Liver (tissue), 9 donors: ENCODE results near the gene SIRT2. TPM values are rescaled to one million over a fixed set of nuclear protein-coding genes. Genes with fewer than 3 reads are reported as not detected.
A peak's percentile ranks its signal among the peaks of the same experiment; 100 is the strongest.

Experiments used
- DNase-seq: peaks from one replicate; pipeline ENCODE4 v3.0.0-alpha.2; 2017; ENCODE audit warnings: low spot score
- H3K27ac ChIP-seq, 2 donors: one replicate each; pipeline ENCODE4 v1.7.0; 2013; ENCODE audit warnings: inconsistent platforms in 2 of 2, low read length in 2 of 2, control low read depth in 1 of 2, low read depth in 1 of 2, mild to moderate bottlenecking in 1 of 2
- H3K27me3 ChIP-seq, 4 donors: one replicate each; pipeline versions ENCODE4 v1.6.1 to v1.7.0; 2013; ENCODE audit warnings: low read length in 3 of 4, inconsistent platforms in 1 of 4, mild to moderate bottlenecking in 1 of 4, moderate library complexity in 1 of 4; ENCODE audit not compliant: control insufficient read depth in 4 of 4, insufficient read depth in 4 of 4
- H3K36me3 ChIP-seq, 4 donors: one replicate each; pipeline versions ENCODE4 v1.6.1 to v1.7.0; 2013; ENCODE audit warnings: low read length in 3 of 4, mild to moderate bottlenecking in 3 of 4, low read depth in 1 of 4, moderate library complexity in 1 of 4; ENCODE audit not compliant: control insufficient read depth in 4 of 4, insufficient read depth in 3 of 4
- H3K4me1 ChIP-seq, 4 donors: one replicate each; pipeline versions ENCODE4 v1.6.1 to v1.7.0; 2013; ENCODE audit warnings: low read length in 3 of 4, mild to moderate bottlenecking in 3 of 4, moderate library complexity in 1 of 4; ENCODE audit not compliant: control insufficient read depth in 4 of 4, insufficient read depth in 4 of 4
- H3K4me3 ChIP-seq, 3 donors: one replicate each; pipeline versions ENCODE4 v1.6.1 to v1.7.0; 2013; ENCODE audit warnings: low read length in 3 of 3, control low read depth in 1 of 3, low read depth in 1 of 3, mild to moderate bottlenecking in 1 of 3
- H3K9ac ChIP-seq, 2 donors: one replicate each; pipeline ENCODE4 v1.7.0; 2013; ENCODE audit warnings: low read length in 2 of 2, mild to moderate bottlenecking in 2 of 2, moderate library complexity in 2 of 2, control low read depth in 1 of 2, low read depth in 1 of 2
- H3K9me3 ChIP-seq, 4 donors: one replicate each; pipeline versions ENCODE4 v1.6.1 to v1.7.0; 2013; ENCODE audit warnings: low read length in 3 of 4; ENCODE audit not compliant: control insufficient read depth in 4 of 4
- EGR1 ChIP-seq, 2 donors: IDR thresholded peaks; 2 replicates each; pipeline ENCODE4 v1.6.1; 2016 to 2018; ENCODE audit warnings: antibody characterized with exemption in 2 of 2, low read depth in 2 of 2
- FOXA1 ChIP-seq: IDR thresholded peaks from 2 replicates; pipeline ENCODE4 v1.6.1; 2016; ENCODE audit warnings: antibody characterized with exemption
- FOXA2 ChIP-seq: IDR thresholded peaks from 2 replicates; pipeline ENCODE4 v1.6.1; 2016; ENCODE audit warnings: antibody characterized with exemption
- GABPA ChIP-seq, 2 donors: IDR thresholded peaks in 1 of 2; conservative IDR thresholded peaks in 1 of 2; 2 replicates each; pipeline ENCODE4 v1.6.1; 2016; ENCODE audit warnings: antibody characterized with exemption in 2 of 2, mild to moderate bottlenecking in 1 of 2, moderate library complexity in 1 of 2
- HNF4G ChIP-seq: IDR thresholded peaks from 2 replicates; pipeline ENCODE4 v1.6.1; 2016; ENCODE audit warnings: antibody characterized with exemption
- NR2F2 ChIP-seq: IDR thresholded peaks from 2 replicates; pipeline ENCODE4 v1.6.1; 2016; ENCODE audit warnings: antibody characterized with exemption
- RAD21 ChIP-seq, 2 donors: IDR thresholded peaks; 2 replicates each; pipeline ENCODE4 v1.6.1; 2016; ENCODE audit warnings: antibody characterized with exemption in 2 of 2, mild to moderate bottlenecking in 2 of 2
- RXRA ChIP-seq, 2 donors: IDR thresholded peaks; 2 replicates each; pipeline ENCODE4 v1.6.1; 2017 to 2018; ENCODE audit warnings: antibody characterized with exemption in 2 of 2, mild to moderate bottlenecking in 1 of 2
- SP1 ChIP-seq: IDR thresholded peaks from 2 replicates; pipeline ENCODE4 v1.6.1; 2018; ENCODE audit warnings: antibody characterized with exemption, mild to moderate bottlenecking
- TAF1 ChIP-seq: conservative IDR thresholded peaks from 2 replicates; pipeline ENCODE4 v1.6.1; 2016; ENCODE audit warnings: antibody characterized with exemption, mild to moderate bottlenecking
- YY1 ChIP-seq: IDR thresholded peaks from 2 replicates; pipeline ENCODE4 v1.6.1; 2016; ENCODE audit warnings: antibody characterized with exemption, mild to moderate bottlenecking
- WGBS: extraction: QIAGEN DNeasy Blood & Tissue Kit; methylation state at CpG from one replicate; pipeline ENCODE4 v1.1.7; 2013; 5-methylcytosine and 5-hydroxymethylcytosine counted together
- polyA plus RNA-seq, 2 donors: library from polyadenylated mRNA; stranded (reverse) in 1 of 2; unstranded in 1 of 2; fragments of 200-250 nt in 1 of 2; fragments of >200 nt in 1 of 2; fragmentation: Nextera tagmentation in 1 of 2; extraction: Ambion mirVana in 1 of 2; gene quantifications; one replicate each; pipeline versions ENCODE4 v1.2.1 to v1.2.3, GENCODE V29; 2013 to 2015
- total RNA-seq, 2 donors: library from RNA; depleted of rRNA; stranded (reverse); fragments of >200 nt; gene quantifications; one replicate each; pipeline ENCODE4 v1.2.3, GENCODE V29; 2014
- TF ChIP-seq, protein P1 (sequence below): IDR thresholded peaks from 2 replicates; pipeline ENCODE4 v1.6.1; 2016; ENCODE audit warnings: antibody characterized with exemption, mild to moderate bottlenecking
- TF ChIP-seq, protein P2 (sequence below): IDR thresholded peaks from 2 replicates; pipeline ENCODE4 v1.6.1; 2016; ENCODE audit warnings: antibody characterized with exemption
- TF ChIP-seq, protein P3 (sequence below): IDR thresholded peaks from 2 replicates; pipeline ENCODE4 v1.6.1; 2016; ENCODE audit warnings: antibody characterized with exemption
- TF ChIP-seq, protein P4 (sequence below): fragments of 150-350 bp; IDR thresholded peaks from 2 replicates; pipeline ENCODE4 v1.5.1; 2017; ENCODE audit warnings: improper control_type of control experiment, low read depth, low read length; ENCODE audit not compliant: missing input control
- TF ChIP-seq, protein P5 (sequence below): IDR thresholded peaks from 2 replicates; pipeline ENCODE4 v1.6.1; 2016; ENCODE audit warnings: antibody characterized with exemption
- donor health status: healthy.
- donor health status: healthy.
- donor health status: healthy.
- donor health status: healthy.
- donor health status: healthy.

SIRT2 gene
- total and polyA plus RNA-seq, 4 donors: 21.8 to 42.2 (median 26.9) TPM

DNA sequence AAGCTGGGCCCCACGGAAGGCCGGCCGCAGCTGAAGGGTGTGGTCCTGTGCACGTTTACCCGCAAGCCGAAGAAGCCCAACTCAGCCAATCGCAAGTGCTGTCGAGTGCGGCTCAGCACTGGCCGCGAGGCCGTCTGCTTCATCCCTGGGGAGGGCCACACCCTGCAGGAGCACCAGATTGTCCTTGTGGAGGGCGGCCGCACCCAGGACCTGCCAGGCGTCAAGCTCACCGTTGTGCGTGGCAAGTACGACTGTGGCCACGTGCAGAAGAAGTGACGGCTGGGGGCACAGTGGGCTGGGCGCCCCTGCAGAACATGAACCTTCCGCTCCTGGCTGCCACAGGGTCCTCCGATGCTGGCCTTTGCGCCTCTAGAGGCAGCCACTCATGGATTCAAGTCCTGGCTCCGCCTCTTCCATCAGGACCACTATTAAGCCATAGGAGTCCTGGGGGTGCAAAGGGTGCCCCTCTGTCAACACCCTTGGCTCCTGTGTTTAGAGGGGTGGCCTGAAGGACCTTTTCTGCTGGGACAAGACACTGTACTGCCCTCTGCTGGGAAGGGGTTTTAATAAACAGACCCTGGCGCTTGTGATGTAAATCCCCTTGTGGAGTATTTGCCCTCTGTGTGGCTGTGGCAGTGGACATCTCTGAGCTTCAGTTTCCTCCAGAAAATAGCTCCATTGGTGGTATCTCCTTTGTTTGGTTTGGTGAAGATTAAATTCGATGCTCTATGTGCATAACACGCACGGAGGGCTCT lies 33.2 kb upstream of the SIRT2 start:
- 93% methylated on average over 29 of the region's 29 CpGs for WGBS
- Histone ChIP-seq H3K9me3 (no peaks in the 10 kb centered on the region), H3K9ac (no peak overlapping the region), H3K4me3 (no peak overlapping the region), H3K27ac (no peak overlapping the region), H3K4me1 (peaks cover 7 to 38% (median 30%) of the 10 kb centered on the region in 4 donors), H3K27me3 (no peaks in the 10 kb centered on the region), H3K36me3 (peaks cover 0 to 6% (median 2%) of the 10 kb centered on the region in 4 donors)
- no peak for DNase-seq
- TF ChIP-seq YY1 (no peak), SP1 (no peak), FOXA1 (no peak), RAD21 (IDR thresholded peaks at IDR 0.05) (peak; percentile 38 to 61), TAF1 (no peak), RXRA (IDR thresholded peaks at IDR 0.05) (no peak), GABPA (IDR thresholded peaks at IDR 0.05 in 1 of 2, conservative IDR thresholded peaks at IDR 0.05 in 1 of 2) (no peak)
- TF ChIP-seq, protein P1, sequence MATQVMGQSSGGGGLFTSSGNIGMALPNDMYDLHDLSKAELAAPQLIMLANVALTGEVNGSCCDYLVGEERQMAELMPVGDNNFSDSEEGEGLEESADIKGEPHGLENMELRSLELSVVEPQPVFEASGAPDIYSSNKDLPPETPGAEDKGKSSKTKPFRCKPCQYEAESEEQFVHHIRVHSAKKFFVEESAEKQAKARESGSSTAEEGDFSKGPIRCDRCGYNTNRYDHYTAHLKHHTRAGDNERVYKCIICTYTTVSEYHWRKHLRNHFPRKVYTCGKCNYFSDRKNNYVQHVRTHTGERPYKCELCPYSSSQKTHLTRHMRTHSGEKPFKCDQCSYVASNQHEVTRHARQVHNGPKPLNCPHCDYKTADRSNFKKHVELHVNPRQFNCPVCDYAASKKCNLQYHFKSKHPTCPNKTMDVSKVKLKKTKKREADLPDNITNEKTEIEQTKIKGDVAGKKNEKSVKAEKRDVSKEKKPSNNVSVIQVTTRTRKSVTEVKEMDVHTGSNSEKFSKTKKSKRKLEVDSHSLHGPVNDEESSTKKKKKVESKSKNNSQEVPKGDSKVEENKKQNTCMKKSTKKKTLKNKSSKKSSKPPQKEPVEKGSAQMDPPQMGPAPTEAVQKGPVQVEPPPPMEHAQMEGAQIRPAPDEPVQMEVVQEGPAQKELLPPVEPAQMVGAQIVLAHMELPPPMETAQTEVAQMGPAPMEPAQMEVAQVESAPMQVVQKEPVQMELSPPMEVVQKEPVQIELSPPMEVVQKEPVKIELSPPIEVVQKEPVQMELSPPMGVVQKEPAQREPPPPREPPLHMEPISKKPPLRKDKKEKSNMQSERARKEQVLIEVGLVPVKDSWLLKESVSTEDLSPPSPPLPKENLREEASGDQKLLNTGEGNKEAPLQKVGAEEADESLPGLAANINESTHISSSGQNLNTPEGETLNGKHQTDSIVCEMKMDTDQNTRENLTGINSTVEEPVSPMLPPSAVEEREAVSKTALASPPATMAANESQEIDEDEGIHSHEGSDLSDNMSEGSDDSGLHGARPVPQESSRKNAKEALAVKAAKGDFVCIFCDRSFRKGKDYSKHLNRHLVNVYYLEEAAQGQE: no peak
- TF ChIP-seq, protein P2, sequence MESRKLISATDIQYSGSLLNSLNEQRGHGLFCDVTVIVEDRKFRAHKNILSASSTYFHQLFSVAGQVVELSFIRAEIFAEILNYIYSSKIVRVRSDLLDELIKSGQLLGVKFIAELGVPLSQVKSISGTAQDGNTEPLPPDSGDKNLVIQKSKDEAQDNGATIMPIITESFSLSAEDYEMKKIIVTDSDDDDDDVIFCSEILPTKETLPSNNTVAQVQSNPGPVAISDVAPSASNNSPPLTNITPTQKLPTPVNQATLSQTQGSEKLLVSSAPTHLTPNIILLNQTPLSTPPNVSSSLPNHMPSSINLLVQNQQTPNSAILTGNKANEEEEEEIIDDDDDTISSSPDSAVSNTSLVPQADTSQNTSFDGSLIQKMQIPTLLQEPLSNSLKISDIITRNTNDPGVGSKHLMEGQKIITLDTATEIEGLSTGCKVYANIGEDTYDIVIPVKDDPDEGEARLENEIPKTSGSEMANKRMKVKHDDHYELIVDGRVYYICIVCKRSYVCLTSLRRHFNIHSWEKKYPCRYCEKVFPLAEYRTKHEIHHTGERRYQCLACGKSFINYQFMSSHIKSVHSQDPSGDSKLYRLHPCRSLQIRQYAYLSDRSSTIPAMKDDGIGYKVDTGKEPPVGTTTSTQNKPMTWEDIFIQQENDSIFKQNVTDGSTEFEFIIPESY: no peak
- TF ChIP-seq, protein P3, sequence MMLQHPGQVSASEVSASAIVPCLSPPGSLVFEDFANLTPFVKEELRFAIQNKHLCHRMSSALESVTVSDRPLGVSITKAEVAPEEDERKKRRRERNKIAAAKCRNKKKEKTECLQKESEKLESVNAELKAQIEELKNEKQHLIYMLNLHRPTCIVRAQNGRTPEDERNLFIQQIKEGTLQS: no peak
- TF ChIP-seq, protein P4, sequence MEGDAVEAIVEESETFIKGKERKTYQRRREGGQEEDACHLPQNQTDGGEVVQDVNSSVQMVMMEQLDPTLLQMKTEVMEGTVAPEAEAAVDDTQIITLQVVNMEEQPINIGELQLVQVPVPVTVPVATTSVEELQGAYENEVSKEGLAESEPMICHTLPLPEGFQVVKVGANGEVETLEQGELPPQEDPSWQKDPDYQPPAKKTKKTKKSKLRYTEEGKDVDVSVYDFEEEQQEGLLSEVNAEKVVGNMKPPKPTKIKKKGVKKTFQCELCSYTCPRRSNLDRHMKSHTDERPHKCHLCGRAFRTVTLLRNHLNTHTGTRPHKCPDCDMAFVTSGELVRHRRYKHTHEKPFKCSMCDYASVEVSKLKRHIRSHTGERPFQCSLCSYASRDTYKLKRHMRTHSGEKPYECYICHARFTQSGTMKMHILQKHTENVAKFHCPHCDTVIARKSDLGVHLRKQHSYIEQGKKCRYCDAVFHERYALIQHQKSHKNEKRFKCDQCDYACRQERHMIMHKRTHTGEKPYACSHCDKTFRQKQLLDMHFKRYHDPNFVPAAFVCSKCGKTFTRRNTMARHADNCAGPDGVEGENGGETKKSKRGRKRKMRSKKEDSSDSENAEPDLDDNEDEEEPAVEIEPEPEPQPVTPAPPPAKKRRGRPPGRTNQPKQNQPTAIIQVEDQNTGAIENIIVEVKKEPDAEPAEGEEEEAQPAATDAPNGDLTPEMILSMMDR: peak; percentile 16

DNA sequence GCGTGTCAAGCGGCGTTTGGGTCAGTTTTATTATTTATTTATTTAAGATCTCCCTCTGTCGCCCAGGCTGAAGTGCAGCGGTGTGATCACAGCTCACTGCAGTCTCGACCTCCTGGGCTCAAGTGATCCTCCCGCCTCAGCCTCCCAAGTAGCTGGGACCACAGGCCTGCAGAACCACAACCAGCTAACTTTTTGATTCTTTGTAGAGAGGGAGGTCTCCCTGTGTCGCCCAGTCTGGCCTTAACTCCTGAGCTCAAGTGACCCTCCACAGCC lies 32.0 kb upstream of the SIRT2 start:
- Histone ChIP-seq H3K27me3 (no peaks in the 10 kb centered on the region), H3K27ac (peak overlapping the region; percentile 85 to 86), H3K9me3 (no peaks in the 10 kb centered on the region), H3K9ac (peak overlapping the region; percentile 48 to 99), H3K4me3 (peak overlapping the region; percentile 77 to 99 (median 94)), H3K36me3 (peaks cover 0 to 6% (median 2%) of the 10 kb centered on the region in 4 donors), H3K4me1 (peaks cover 7 to 38% (median 30%) of the 10 kb centered on the region in 4 donors)
- 23% methylated on average over 8 of the region's 8 CpGs for WGBS
- no peak for DNase-seq
- TF ChIP-seq RAD21 (IDR thresholded peaks at IDR 0.05) (no peak), HNF4G (no peak), SP1 (no peak), FOXA2 (no peak), EGR1 (IDR thresholded peaks at IDR 0.05; ENCODE audit: low read depth in 2 of 2) (no peak), YY1 (no peak), RXRA (IDR thresholded peaks at IDR 0.05) (no peak), TAF1 (no peak), FOXA1 (no peak), NR2F2 (no peak), GABPA (IDR thresholded peaks at IDR 0.05 in 1 of 2, conservative IDR thresholded peaks at IDR 0.05 in 1 of 2) (no peak)
- TF ChIP-seq, protein P5, sequence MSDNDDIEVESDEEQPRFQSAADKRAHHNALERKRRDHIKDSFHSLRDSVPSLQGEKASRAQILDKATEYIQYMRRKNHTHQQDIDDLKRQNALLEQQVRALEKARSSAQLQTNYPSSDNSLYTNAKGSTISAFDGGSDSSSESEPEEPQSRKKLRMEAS: no peak
- TF ChIP-seq, protein P2: no peak
- TF ChIP-seq, protein P4: no peak
- TF ChIP-seq, protein P3: no peak
